Measurements from ENCODE around the gene ROBO1.

GRCh38 chr3:79097964-79098660 lies 669.7 kb downstream of the ROBO1 start:
- no peak for TF ChIP-seq EZH2 (IDR thresholded peaks at IDR 0.05)
- no peak for TF ChIP-seq POLR2AphosphoS5 (IDR thresholded peaks at IDR 0.05; ENCODE audit: borderline replicate concordance, low read depth, low read length)
- TF ChIP-seq FOXP2 (optimal IDR thresholded peaks at IDR 0.05; ENCODE audit: control extremely low read depth, extremely low read length, insufficient read depth): no peak

Data from SK-N-MC (cell line).